Heart left ventricle (tissue), 13 donors: Measurements from ENCODE around the gene RDX.

ENCODE experiments used
- POLR2A ChIP-seq, 2 donors: fragments of 450-650 bp; IDR thresholded peaks; one replicate each; pipeline ENCODE4 v1.6.1; 2017; ENCODE audit warnings: antibody characterized with exemption in 2 of 2, mild to moderate bottlenecking in 2 of 2, moderate library complexity in 2 of 2
- TF ChIP-seq, protein P1 (sequence below), 12 donors: fragments of 200-600 bp; sonication (generic) in 4 of 12; IDR thresholded peaks; one replicate each; pipeline versions ENCODE4 v1.5.0 to v1.8.0; 2018 to 2022; ENCODE audit warnings: antibody characterized with exemption in 12 of 12, mild to moderate bottlenecking in 5 of 12
- donor health status: ischemic (EF 13 %, LVEDD 7.1; RV severe dilation, severe dysfunction).
- donor health status: DM: no; HTN: yes; CAD: no.
- donor health status: DM: no; HTN: no; CAD: no.
- donor health status: ischemic (EF 25% LVEDD 6.9; RV normal size, moderate dysfunction).
- donor health status: ischemic (EF 25% LVEDD 5.7; RV mildly dilated, moderate dysfunction).
- donor health status: ischemic (EF 35%, LVEDD 5.7; RV mildly dilated, moderate dysfunction).
- donor health status: nonischemic (EF 11% LVEDD 7.7; RV severe dilation, severe dysfunction).
- donor health status: DM: yes; HTN: yes; CAD: no.
- donor health status: PGD.
- donor health status: ischemic (EF 29% LVEDD 5.4; RV normal size, mild dysfunction).
- donor health status: nonischemic (EF 23%, LVEDD 6.1; RV moderate dilation, normal function).

DNA sequence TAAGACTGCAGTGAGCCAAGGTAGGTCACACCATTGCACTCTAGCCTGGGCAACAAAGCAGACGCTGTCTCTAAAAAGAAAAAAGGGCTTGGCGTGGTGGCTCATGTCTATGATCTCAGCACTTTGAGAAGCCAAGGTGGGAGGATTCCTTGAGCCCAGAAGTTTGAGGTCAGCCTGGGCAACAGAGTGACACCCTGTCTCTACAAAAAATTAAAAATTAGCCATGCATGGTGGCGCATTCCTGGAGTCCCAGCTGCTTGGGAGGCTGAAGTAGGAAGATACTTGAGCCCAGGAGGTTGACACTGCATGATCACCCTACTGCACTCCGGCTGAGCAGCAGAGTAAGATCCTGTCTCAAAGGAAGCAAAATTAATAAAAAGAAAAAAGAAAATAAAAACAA lies 38.9 kb upstream of the RDX start:
- TF ChIP-seq, protein P1, sequence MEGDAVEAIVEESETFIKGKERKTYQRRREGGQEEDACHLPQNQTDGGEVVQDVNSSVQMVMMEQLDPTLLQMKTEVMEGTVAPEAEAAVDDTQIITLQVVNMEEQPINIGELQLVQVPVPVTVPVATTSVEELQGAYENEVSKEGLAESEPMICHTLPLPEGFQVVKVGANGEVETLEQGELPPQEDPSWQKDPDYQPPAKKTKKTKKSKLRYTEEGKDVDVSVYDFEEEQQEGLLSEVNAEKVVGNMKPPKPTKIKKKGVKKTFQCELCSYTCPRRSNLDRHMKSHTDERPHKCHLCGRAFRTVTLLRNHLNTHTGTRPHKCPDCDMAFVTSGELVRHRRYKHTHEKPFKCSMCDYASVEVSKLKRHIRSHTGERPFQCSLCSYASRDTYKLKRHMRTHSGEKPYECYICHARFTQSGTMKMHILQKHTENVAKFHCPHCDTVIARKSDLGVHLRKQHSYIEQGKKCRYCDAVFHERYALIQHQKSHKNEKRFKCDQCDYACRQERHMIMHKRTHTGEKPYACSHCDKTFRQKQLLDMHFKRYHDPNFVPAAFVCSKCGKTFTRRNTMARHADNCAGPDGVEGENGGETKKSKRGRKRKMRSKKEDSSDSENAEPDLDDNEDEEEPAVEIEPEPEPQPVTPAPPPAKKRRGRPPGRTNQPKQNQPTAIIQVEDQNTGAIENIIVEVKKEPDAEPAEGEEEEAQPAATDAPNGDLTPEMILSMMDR (IDR thresholded peaks at IDR 0.05), result no peak
- no peak for TF ChIP-seq POLR2A (IDR thresholded peaks at IDR 0.05)
